Activated naive CD4-positive, alpha-beta T cell treated with anti-CD3 and anti-CD28 coated beads, Interleukin-2, amount 50 U/mL, for 16 hours (primary cell): ENCODE data around the gene IL31RA.

ENCODE experiments used
- DNase-seq: peaks from one replicate; pipeline ENCODE4 v3.0.0-alpha.2; 2020

The IL31RA gene

GRCh38 chr5:55860709-55861108 is 9.6 kb downstream of the IL31RA start:
- DNase-seq: no peak

DNA sequence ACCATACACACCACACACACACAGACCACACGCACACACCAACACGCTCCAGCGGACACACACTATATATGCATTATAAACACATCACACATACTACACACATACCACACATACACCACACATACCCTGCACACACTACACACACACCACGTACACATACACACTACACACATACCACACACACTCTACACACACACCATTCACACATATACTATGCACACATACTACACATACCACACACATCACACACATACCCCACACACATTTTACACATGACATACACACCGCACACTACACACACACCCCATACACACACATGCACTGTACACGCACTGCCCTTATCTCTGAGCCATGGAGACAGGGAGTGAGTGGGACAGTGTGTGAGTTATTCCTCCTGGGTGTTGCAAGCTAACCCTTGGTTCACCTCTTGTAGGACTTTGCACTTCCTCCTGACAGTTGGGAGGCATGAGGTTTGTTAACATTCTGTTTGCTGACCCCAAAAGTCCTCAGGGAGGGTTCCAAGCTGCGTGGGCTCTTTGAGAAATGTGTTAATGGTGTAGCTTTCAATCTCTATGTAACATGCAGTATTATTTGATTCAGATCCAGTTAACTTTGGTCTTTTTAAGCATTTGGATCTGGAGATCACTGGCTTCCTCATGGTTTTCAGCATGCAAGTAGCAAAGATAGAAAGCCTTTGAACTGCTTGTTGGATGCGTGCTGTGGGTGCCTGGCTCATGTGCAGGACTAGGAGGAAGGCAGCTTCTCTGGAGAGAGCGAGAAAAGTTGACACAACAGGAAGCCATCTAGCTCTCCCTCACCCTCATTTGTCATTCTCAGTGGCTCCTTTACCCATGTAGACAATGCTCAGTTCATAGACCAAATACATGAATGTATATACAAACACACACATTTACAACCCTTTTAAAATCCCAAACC is 13.7 kb downstream of the IL31RA start:
- no peak for DNase-seq

GRCh38 chr5:55865831-55866230 is 14.7 kb downstream of the IL31RA start:
- no peak for DNase-seq

DNA sequence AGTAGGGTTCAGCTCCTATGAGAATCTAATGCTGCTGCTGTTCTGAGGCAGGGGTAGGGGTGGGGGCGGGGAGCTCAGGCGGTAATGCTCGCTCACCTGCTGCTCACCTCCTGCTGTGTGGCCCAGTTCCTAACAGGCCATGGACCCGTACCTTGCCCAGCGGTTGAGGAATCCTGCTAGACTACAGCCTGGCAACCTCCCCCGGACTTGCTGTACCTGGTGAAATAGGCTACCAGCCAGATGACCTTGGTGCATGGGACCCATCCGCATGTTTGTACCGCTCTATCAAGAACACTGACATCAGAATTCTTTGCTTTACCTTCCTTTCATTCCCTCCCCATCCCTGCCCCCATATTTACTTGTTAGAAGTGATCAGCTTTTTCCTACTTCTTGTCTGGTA is 15.3 kb downstream of the IL31RA start:
- no peak for DNase-seq

DNA sequence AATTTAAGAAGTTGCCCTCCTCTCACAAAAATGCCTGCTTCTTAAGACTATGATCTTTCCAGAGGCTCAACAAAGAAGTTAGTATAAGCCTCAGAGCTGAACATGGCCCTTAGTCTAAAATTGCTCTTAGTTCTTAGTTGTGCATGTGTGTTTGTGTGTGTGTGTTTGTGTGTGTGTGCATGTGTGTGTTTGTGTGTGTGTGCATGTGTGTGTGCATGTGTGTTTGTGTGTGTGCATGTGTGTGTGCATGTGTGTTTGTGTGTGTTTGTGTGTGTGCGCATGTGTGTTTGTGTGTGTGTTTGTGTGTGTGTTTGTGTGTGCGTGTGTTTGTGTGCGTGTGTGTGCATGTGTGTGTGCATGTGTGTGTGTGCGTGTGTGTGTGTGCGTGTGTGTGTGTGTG is 15.8 kb downstream of the IL31RA start:
- no peak for DNase-seq

- peak; percentile 36 for DNase-seq
Observed at GRCh38 chr5:55868846-55869245, 17.7 kb downstream of the IL31RA start.

DNA sequence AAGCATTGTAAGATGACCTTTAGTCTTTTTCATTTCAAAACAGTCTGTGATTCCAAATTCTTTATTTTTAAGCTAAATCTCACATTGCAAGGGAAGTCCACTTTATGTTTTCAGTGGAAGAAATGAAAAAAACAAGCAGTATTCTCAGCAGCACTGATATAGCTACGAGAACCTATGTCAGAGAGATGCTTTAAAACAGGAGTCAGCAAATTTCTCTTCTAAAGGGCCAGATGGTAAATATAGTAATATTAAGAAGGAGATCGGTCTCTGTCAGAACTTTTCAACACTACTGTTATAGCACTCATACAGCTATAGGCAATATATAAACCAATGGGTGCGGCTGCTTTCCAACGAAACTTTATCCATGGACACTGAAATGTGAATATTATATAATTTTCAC is 18.7 kb downstream of the IL31RA start:
- no peak for DNase-seq

DNA sequence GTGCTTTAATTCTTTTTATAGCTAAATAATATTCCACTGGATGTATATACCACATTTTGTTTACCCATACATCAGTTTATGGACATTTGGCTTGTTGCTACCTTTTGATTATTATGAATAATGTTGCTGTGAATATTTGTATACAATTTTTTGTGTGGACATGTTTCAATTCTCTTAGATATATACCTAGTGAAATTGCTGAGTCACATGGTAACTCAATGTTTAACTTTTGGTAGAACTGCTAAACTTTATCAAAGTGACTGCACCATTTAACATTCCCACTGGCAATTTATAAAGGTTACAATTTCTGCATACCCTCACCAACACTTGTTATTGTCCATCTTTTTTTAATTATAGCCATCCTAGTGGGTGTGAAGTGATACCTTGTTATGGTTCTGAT is 22.1 kb downstream of the IL31RA start:
- DNase-seq: no peak

GRCh38 chr5:55877655-55878054 is 26.5 kb downstream of the IL31RA start:
- no peak for DNase-seq

- DNase-seq: no peak
Observed at GRCh38 chr5:55880453-55880852, 29.3 kb downstream of the IL31RA start.

DNA sequence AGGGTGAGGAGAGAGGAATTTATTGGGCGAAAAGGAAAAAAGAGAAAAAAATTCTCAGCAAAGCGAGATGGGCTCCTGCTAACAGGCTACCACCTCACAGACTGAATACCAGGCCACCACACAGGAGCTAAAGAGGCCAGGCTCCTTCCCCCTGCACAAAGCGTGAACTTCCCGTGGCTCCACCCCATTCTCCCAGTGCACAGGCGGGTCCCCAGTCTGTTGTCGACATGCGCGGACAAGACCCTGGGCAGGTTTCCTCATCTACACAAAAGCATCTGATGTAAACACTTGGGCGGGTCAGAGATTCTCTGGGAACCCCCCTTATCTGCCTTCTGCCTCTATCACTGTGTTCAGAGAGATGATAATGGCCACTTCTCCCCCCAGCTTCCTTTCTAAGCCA is 34.2 kb downstream of the IL31RA start:
- no peak for DNase-seq

DNA sequence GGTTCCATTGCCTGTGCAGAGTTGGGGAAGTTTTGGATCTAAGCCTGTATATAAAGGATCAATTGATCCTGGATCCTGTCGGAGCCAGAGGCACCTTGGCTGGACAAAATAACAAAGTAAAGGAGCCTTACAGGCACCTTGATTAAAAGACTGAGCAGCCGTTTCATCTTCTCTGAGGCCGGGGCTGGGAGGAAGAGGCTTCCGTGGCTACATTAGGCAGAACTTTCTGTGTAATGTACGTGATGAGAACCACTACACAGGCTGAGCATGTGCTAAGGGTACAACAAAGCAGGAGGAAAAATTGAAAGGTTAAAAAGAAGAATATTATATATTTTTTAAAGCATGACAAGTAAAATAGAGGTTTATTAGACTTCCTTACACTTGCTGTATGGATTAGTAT is 37.0 kb downstream of the IL31RA start:
- no peak for DNase-seq

- DNase-seq: no peak
Observed at GRCh38 chr5:55892479-55892878, 41.3 kb downstream of the IL31RA start.

DNA sequence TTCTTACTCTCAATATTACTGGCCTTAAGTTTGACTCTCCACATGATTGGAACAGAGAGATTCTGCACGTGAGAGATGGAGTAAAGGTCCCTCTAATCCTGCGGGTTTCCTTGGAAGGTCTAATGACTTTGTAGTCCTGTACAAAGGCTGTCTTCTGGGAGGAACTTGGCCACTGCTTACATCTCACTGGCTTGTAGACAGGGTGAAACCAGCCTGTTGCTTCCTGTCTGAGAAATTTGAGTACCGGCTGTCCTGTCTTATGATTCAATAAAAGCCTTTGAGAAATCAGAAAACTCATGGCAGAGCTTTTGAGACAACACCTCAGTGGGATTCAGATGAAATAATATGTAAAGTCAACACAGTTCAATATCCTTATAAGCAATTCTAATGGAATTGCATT is 43.0 kb downstream of the IL31RA start:
- DNase-seq: no peak

DNA sequence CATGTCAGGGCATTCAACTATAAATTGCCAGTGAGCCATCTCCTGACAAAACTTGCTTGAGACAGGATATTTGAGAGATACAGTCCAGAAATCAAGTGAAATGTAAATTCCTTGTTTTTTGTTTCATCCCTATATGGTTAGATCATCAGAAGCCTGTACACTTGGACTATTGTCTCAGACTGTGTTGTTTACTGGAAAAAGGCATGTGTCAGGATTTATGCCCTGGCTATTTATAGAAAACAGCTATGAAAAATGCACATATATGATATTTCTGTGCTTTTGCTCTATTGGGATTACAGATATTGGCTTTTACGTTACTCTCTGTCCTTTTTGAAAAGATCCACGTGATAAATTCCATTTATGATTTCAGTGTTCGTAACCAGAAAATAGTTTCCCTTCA is 44.2 kb downstream of the IL31RA start:
- no peak for DNase-seq

DNA sequence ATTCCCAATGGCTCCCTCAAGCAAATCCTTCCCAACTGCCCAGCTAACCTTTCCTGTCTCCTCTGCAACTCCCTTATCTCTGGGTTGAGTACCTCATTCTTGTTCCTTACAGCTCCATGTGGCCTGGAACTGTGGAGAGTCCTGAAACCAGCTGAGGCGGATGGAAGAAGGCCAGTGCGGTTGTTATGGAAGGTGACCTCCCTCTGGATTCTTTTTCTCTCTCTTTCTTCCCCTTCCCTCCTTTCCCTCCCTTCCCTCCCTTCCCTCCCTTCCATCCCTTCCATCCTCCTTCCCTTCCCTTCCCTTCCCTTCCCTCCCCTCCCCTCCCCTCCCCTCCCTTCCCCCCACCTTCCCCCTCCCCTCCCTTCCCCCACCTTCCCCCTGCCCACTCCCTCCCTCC is 45.1 kb downstream of the IL31RA start:
- DNase-seq: no peak

DNA sequence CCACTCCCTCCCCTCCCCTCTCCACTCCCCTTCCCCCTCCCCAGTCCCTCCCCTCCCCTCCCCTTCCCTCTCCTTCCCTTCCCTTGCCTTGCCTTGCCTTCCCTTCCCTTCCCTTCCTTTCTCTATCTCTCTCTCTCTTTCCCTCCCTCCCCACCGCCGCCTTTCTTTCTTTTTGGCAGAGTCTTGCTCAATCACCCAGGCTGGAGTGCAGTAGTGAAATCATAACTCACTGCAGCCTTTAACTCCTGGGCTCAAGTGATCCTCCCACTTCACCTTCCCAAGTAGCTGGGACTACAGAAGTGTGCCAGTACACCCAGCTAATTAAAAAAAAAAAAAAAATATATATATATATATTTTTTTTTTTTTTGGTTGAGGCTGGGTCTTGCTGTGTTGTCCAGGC is 45.5 kb downstream of the IL31RA start:
- no peak for DNase-seq

DNA sequence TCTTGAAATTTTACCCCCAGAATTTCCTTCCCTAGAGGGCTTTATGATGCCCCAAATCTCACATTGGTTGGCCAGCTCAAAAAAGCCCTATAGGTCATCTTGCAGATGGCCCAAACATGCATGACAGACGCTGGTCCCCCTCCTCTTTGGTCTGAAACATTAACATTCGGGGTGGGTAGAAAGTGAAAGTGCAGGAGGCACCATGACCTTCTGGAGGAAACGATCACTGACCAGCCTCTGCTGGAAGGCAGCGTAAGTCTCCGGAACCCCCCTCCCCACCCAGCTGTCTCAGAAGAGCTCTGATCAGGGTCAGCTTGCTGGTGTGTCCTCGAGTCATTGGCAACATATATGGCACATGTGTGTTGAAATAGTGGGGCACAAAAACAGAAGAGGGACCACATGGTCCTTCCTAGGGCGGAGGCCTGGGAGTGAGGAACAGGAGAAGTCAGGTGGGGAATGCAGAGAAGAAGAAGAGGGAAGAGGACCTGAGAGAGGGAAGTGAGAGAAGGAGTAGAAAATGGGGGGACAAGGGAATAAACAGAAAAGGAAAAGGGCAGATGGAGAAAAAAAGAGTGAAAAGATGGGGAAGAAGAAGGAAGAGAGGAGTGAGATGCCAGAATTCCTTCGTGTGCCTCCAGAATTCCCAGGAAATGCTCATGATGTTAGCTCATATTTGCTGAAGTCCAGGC is 46.2 kb downstream of the IL31RA start:
- DNase-seq: no peak

- DNase-seq: no peak
Observed at GRCh38 chr5:55897905-55898304, 46.7 kb downstream of the IL31RA start.

DNA sequence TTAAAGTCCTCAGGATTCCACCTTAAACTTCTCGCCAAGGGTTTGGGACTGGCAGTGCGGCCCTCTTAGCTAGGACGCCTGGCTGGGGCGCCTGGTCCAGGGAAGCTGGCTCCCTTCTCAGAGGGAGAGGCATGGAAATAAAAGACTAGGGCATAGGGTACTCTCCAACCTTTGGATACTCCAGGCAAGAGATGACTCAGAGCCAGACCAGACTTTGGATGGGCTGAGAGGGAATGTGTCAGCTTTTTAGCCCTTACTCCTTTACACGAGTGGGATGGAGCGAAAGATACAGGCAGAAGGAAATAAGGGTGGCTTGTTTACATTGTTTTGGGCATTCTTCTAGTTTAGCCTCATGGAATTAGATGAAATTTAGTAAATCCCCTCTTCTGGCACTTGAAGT is 48.2 kb downstream of the IL31RA start:
- DNase-seq: no peak

DNA sequence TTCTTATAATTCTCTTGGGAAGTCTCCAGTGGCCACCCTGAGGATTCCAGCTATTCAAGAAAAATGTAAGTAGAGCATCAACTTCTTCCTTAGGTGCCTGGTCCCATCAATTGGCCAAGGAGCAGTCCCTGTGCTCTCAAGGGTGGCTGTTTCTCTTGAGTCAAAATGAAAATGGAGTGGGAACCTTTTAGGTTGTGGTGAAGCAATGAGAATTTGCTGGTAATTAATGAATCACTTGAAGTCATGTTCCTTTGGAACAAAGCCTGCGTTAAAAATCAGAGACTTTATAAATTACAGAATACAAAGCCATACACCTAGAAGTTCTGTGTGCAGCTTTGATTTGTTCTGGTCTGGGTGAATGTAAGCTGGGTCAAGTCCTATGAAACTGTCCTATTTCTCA is 48.9 kb downstream of the IL31RA start:
- DNase-seq: no peak

GRCh38 chr5:55900776-55901175 is 49.6 kb downstream of the IL31RA start:
- no peak for DNase-seq

GRCh38 chr5:55902696-55903095 is 51.5 kb downstream of the IL31RA start:
- no peak for DNase-seq

GRCh38 chr5:55903121-55903701 is 52.1 kb downstream of the IL31RA start:
- DNase-seq: peak; percentile 29
